Activated B cell treated with CpG ODN at 0.5 μM for 24 hours (primary cell): ENCODE results near the gene SEMA5A. TPM values are rescaled to one million over a fixed set of nuclear protein-coding genes. Genes with fewer than 3 reads are reported as not detected.

Experiments used
- ATAC-seq: fragments of 200-7000 bp; cut with Tn5 transposase; one replicate; pipeline ENCODE4 v1.10.0; 2021; ENCODE audit warnings: low read depth, mild to moderate bottlenecking, moderate library complexity
- CTCF ChIA-PET: fragments of 350-600 bp; sonication (Branson Sonifier 250); formaldehyde crosslinking; loops from one replicate; lab custom pipeline; 2021; ENCODE audit warnings: antibody characterized with exemption; lab: Charles Lee
- POLR2A ChIA-PET: fragments of 350-600 bp; sonication (Branson Sonifier 250); formaldehyde crosslinking; loops from one replicate; lab custom pipeline; 2021; ENCODE audit warnings: antibody characterized with exemption; lab: Charles Lee
- DNase-seq: peaks from one replicate; pipeline ENCODE4 v3.0.0; 2022
- H3K27ac Mint-ChIP-seq: one replicate; pipeline ENCODE4 v1.8.0; 2020; ENCODE audit warnings: mixed read lengths
- H3K27me3 Mint-ChIP-seq: one replicate; pipeline ENCODE4 v1.8.0; 2021; ENCODE audit warnings: mixed read lengths
- H3K36me3 Mint-ChIP-seq: one replicate; pipeline ENCODE4 v1.8.0; 2021; ENCODE audit warnings: low read depth, mixed read lengths
- H3K4me1 Mint-ChIP-seq: one replicate; pipeline ENCODE4 v1.8.0; 2021; ENCODE audit warnings: mixed read lengths
- H3K4me3 Mint-ChIP-seq: one replicate; pipeline ENCODE4 v1.8.0; 2020; ENCODE audit warnings: mild to moderate bottlenecking, mixed read lengths
- H3K9me3 Mint-ChIP-seq: one replicate; pipeline ENCODE4 v1.8.0; 2020; ENCODE audit warnings: mixed read lengths
- intact Hi-C: fragments of 100-400 bp; cut with micrococcal nuclease; formaldehyde crosslinking; loops from one replicate; pipeline ENCODE4 v1.15.1; 2024
- total RNA-seq: library from RNA; stranded (reverse); gene quantifications from 2 replicates; pipeline ENCODE4 v1.2.3, GENCODE V29; 2022
- TF ChIP-seq, protein P1 (sequence below): fragments of 200-600 bp; IDR thresholded peaks from one replicate; pipeline ENCODE4 v1.8.0; 2022; ENCODE audit warnings: antibody characterized with exemption, mild to moderate bottlenecking

SEMA5A gene
- total RNA-seq, 1 donor from 2014 or later: not detected

DNA sequence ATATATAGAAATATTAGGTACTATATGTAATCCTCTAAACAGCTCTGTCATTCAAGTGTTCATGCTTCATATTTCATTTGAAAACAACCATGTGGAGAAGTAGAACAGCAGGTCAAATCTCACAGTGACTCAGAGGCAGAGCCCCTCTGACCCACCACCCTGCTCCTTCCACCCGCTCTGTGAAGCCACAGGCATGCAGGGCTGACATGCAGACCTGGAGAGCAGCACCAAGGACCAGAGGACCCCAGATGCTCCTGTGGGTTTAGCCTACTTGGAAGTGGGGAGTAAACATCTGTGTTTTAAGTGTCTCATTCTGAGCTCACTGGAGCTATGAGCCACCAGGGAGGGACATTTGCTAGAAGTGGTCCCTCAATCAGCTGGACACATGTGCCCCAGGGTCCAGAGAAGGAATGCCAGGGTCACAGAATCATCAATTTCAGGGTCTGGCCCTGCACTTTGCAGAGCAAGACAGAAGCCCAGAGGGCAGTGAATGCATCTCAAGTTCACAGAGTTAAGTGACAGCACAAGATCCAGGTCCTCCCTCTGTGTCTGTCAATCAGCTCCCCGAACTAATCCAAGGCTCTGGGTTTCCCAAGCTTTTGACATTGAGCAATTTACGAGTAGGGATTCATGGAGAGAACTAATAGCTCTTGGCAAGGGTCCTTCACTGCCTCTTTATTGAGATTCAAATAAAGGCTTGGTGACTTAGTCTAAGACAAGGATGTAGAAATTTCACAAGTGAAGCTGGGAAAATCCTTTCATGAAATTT is 441.1 kb downstream of the SEMA5A start:
- TF ChIP-seq, protein P1, sequence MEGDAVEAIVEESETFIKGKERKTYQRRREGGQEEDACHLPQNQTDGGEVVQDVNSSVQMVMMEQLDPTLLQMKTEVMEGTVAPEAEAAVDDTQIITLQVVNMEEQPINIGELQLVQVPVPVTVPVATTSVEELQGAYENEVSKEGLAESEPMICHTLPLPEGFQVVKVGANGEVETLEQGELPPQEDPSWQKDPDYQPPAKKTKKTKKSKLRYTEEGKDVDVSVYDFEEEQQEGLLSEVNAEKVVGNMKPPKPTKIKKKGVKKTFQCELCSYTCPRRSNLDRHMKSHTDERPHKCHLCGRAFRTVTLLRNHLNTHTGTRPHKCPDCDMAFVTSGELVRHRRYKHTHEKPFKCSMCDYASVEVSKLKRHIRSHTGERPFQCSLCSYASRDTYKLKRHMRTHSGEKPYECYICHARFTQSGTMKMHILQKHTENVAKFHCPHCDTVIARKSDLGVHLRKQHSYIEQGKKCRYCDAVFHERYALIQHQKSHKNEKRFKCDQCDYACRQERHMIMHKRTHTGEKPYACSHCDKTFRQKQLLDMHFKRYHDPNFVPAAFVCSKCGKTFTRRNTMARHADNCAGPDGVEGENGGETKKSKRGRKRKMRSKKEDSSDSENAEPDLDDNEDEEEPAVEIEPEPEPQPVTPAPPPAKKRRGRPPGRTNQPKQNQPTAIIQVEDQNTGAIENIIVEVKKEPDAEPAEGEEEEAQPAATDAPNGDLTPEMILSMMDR: no peak
- Mint-ChIP-seq H3K27me3 (no peaks in the 10 kb centered on the region), H3K9me3 (no peaks in the 10 kb centered on the region), H3K27ac (no peak overlapping the region), H3K36me3 (no peaks in the 10 kb centered on the region), H3K4me1 (no peaks in the 10 kb centered on the region), H3K4me3 (no peak overlapping the region)
- DNase-seq (no peak), ATAC-seq (no peak)
- ChIA-PET POLR2A (no interaction called here), CTCF (no interaction called here)
- intact Hi-C loops: no loop called here

DNA sequence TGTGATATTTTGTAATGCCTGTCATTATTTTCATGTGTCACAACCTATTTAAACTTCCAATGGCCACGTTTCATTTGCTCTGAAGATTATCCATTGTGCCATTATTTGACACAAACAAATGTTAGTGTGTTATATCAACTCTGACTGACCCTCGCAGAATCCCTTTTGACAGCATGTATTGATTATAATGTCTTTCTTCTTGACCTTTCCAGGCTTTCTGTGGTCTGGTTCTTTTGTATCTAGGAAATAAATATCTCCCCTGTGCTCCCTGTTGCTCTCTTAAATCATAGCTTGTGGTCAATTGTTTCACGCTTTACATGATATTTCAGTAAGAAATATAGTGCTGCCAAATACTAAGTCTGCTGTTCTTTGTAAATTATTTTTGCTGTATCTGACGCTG is 442.6 kb downstream of the SEMA5A start:
- DNase-seq (no peak), ATAC-seq (no peak)
- TF ChIP-seq, protein P1: no peak
- Mint-ChIP-seq H3K9me3 (no peaks in the 10 kb centered on the region), H3K27ac (no peak overlapping the region), H3K4me1 (no peaks in the 10 kb centered on the region), H3K36me3 (no peaks in the 10 kb centered on the region), H3K27me3 (no peaks in the 10 kb centered on the region), H3K4me3 (no peak overlapping the region)
- ChIA-PET CTCF (no interaction called here), POLR2A (no interaction called here)
- intact Hi-C loops: no loop called here

DNA sequence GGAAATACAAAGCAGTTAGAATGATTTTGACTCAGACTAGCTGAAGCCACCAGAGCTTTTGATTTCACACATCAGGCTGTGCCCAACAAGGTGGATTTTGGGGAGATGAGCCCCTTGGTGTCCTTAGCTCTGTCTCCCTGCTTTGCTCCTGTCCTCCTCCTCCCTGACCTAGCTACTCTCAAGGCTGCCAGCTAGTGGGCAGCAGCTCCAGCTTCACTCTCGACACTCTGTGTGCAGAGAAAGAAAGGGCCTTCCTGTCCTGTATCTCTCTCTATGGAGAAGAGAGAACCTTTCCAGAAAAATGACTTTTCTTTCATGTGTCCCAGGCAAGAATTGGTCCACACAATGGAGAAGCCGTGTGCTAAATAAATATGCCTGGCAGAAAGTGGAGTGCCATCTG is 446.2 kb downstream of the SEMA5A start:
- ChIA-PET POLR2A (no interaction called here), CTCF (no interaction called here)
- DNase-seq (no peak), ATAC-seq (no peak)
- TF ChIP-seq, protein P1: no peak
- no peaks in the 10 kb centered on the region for H3K4me1 Mint-ChIP-seq
- intact Hi-C loops: no loop called here
- H3K9me3 Mint-ChIP-seq: no peaks in the 10 kb centered on the region
- H3K27ac Mint-ChIP-seq: no peak overlapping the region
- H3K4me3 Mint-ChIP-seq: no peak overlapping the region
- no peaks in the 10 kb centered on the region for H3K36me3 Mint-ChIP-seq
- H3K27me3 Mint-ChIP-seq: no peaks in the 10 kb centered on the region

DNA sequence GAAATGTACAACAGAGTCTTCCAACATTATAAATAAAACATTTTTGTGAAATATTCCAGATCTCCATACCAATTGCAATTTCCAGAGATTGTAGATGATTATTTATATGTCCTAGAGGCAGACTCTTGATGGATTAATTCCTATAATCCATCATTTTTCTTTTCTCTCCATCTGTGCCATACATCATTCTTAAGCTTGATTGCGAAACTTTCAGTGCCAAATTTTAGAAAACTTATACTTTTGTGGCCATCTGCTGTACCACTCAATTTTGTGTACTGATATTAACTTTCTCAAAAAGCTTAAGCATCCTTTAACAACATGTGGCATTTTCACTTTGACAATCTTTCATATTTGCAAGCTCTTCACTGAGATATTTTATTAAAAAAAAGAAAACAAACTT is 446.9 kb downstream of the SEMA5A start:
- Mint-ChIP-seq H3K27me3 (no peaks in the 10 kb centered on the region), H3K4me3 (no peak overlapping the region), H3K4me1 (no peaks in the 10 kb centered on the region), H3K27ac (no peak overlapping the region), H3K9me3 (no peaks in the 10 kb centered on the region), H3K36me3 (no peaks in the 10 kb centered on the region)
- no peak for DNase-seq
- ChIA-PET CTCF (no interaction called here), POLR2A (no interaction called here)
- intact Hi-C loops: no loop called here
- ATAC-seq: no peak
- TF ChIP-seq, protein P1: no peak

DNA sequence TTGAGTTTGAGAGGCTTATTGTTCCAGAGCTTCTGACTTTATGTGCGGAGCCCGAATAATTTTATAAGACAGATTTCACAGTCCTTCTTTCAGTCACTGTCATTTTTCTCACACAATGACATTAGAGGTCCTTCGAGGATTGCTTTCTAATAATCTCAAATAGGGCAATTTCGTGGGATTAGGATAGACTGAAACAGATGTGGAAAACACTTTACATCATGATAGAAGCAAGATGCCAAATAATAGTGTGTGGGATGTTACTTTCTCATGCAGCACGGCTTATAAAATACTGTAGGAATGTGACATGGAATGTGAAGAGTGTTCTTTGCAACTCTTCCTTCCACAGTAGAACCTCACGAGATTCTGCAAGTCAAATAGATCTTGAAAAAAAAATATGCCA is 451.3 kb downstream of the SEMA5A start:
- no peaks in the 10 kb centered on the region for H3K27me3 Mint-ChIP-seq
- H3K9me3 Mint-ChIP-seq: no peaks in the 10 kb centered on the region
- H3K4me1 Mint-ChIP-seq: no peaks in the 10 kb centered on the region
- ATAC-seq (no peak), DNase-seq (no peak)
- CTCF ChIA-PET: no interaction called here
- intact Hi-C loops: no loop called here
- no peak overlapping the region for H3K4me3 Mint-ChIP-seq
- POLR2A ChIA-PET: no interaction called here
- no peak overlapping the region for H3K27ac Mint-ChIP-seq
- H3K36me3 Mint-ChIP-seq: no peaks in the 10 kb centered on the region
- TF ChIP-seq, protein P1: no peak
